SK-N-MC (cell line): Measurements from ENCODE around the gene EFCAB6.

Experiments used
- EZH2 ChIP-seq: fragments of 200-600 bp; sonication (generic); IDR thresholded peaks from one replicate; pipeline ENCODE4 v1.6.1; 2017; ENCODE audit warnings: antibody characterized with exemption
- FOXP2 ChIP-seq: optimal IDR thresholded peaks from 2 replicates; pipeline ENCODE3; 2011; ENCODE audit warnings: mild to moderate bottlenecking, moderate library complexity; ENCODE audit not compliant: insufficient read depth; ENCODE audit errors: extremely low read length, control extremely low read depth

DNA sequence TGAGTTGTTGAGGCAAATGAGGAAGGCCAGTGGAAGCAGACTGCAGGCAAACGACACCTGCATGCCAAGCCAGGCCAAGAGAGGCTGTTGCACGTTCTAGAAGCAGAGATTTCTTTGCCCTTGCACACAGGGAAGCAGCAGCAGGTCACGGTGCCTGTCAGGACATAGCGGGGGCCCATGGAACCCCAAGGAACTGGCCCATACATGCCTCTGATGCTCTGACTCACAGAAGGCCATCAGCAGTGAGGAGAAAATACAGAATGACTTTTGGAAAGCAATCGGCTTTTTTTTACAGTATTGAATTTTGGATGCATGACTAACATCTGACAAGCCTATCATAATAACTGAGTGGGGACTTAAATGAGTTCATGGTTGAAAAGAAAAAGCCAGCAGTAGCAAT lies 276.4 kb downstream of the EFCAB6 start:
- TF ChIP-seq EZH2: no peak
- no peak for TF ChIP-seq FOXP2
